D721Med (cell line): ENCODE results near the gene GSS.
A peak's percentile ranks its signal among the peaks of the same experiment; 100 is the strongest.

Experiments used
- DNase-seq: peaks from one replicate; pipeline ENCODE4 v3.0.0; 2011; ENCODE audit warnings: low spot score; ENCODE audit not compliant: insufficient read length
- FAIRE-seq: peaks from 2 replicates; lab custom pipeline; 2011; peaks lifted over from hg19 to GRCh38; lab: Jason Lieb, UNC
- TF ChIP-seq, protein P1 (sequence below): IDR thresholded peaks from 2 replicates; pipeline ENCODE4 v1.5.1; 2012; ENCODE audit warnings: mild to moderate bottlenecking, control low read depth; ENCODE audit not compliant: insufficient read depth; ENCODE audit errors: missing control alignments

The GSS gene

DNA sequence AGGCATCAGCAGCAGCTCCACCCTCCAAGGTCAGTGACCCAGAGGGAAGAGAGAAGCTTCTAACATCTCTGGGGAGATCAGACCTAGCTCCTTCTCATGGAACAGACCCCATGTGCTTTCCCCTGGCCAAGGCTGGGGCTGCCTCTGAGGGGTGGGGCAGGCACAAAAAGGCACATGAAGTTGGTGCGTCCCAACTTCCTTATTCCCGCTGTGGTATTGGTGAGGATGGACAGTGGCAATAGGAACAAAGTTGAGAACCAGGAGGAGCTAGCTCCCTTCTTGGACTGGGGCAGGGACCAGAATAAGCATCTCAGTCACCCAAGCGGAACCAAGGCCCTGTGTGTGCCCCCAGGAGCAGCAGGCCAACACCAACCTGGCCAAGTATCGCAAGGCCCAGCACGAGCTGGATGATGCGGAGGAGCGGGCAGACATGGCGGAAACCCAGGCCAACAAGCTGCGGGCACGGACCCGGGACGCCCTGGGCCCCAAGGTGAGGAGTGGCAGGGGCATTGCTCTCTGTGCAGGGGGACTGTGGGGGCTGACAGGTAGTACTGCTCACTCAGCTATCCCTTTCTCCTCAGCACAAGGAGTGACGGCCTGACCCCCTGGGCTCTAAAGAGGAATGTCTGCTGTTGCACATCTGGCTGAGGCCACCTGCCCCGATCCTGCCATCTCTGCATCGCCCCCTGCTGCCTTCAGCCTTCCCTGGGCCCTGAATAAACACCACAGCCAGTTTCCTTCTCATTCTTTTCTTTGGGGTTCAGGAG lies 46.2 kb upstream of the GSS start:
- DNase-seq (no peak), FAIRE-seq (no peak)
- TF ChIP-seq, protein P1, sequence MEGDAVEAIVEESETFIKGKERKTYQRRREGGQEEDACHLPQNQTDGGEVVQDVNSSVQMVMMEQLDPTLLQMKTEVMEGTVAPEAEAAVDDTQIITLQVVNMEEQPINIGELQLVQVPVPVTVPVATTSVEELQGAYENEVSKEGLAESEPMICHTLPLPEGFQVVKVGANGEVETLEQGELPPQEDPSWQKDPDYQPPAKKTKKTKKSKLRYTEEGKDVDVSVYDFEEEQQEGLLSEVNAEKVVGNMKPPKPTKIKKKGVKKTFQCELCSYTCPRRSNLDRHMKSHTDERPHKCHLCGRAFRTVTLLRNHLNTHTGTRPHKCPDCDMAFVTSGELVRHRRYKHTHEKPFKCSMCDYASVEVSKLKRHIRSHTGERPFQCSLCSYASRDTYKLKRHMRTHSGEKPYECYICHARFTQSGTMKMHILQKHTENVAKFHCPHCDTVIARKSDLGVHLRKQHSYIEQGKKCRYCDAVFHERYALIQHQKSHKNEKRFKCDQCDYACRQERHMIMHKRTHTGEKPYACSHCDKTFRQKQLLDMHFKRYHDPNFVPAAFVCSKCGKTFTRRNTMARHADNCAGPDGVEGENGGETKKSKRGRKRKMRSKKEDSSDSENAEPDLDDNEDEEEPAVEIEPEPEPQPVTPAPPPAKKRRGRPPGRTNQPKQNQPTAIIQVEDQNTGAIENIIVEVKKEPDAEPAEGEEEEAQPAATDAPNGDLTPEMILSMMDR = peak; percentile 12

DNA sequence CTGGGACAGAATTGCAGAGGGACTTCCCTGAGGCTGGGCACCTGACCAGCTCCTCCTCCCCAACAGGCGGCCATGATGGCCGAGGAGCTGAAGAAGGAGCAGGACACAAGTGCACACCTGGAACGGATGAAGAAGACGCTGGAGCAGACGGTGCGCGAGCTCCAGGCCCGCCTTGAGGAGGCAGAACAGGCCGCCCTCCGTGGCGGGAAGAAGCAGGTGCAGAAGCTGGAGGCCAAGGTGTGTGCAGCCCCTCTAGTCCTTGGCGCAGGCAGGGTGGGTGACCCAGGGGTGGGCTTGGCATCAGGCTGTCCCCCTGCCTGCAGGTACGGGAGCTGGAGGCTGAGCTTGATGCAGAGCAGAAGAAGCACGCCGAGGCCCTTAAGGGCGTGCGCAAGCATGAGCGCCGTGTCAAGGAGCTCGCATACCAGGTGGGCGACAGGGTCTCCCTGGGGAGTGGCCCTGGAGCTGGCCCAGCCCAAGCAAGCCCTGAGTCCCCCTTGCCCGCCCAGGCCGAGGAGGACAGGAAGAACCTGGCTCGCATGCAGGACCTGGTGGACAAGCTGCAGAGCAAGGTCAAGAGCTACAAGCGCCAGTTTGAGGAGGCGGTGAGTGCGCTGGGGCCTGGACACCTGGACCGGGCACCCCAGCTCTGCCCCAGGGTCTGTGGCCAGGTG lies 45.5 kb upstream of the GSS start:
- DNase-seq (no peak), FAIRE-seq (no peak)
- TF ChIP-seq, protein P1 = no peak

DNA sequence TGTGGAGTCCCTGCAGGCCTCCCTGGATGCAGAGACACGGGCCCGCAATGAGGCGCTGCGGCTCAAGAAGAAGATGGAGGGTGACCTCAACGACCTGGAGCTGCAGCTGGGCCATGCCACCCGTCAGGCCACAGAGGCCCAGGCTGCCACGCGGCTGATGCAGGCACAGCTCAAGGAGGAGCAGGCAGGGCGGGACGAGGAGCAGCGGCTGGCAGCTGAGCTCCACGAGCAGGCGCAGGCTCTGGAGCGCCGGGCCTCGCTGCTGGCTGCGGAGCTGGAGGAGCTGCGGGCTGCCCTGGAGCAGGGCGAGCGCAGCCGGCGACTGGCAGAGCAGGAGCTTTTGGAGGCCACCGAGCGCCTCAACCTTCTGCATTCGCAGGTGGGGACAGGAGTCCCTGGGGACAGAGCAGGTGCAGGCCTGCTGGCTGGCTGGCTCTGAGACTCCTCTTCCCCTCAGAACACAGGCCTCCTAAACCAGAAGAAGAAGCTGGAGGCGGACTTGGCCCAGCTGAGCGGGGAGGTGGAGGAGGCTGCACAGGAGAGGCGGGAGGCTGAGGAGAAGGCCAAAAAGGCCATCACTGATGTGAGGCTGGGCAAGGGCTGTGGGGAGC lies 44.8 kb upstream of the GSS start:
- DNase-seq = no peak
- TF ChIP-seq, protein P1 = no peak
- FAIRE-seq = no peak

DNA sequence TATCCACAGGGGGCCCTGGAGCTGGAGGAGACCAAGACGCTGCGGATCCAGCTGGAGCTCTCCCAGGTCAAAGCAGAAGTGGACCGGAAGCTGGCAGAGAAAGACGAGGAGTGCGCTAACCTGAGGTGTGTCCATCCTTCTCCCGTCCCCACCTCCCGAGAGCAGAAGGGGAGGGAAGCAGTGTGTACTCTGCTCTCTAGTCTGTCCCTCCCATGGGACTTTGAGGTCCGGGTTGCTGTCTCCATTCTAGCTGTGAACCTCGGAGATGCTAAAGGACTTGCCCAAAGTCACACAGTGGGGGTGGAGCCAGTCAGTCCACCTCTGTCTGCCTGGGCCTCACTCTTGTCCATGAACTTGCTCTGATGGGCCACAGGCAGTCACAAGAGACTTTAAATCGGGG lies 44.2 kb upstream of the GSS start:
- TF ChIP-seq, protein P1 = no peak
- DNase-seq (no peak), FAIRE-seq (no peak)

DNA sequence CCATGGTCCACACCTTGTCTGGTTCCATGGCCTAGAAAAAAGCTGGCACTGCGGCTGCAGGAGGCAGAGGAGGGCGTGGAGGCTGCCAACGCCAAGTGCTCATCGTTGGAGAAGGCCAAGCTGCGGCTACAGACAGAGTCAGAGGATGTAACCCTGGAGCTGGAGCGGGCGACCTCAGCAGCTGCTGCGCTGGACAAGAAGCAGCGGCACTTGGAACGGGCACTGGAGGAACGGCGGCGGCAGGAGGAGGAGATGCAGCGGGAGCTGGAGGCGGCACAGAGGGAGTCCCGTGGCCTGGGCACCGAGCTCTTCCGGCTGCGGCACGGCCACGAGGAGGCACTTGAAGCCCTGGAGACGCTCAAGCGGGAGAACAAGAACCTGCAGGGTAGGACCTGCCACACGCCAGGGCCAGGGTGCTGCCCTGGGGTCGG lies 43.4 kb upstream of the GSS start:
- DNase-seq (no peak), FAIRE-seq (no peak)
- TF ChIP-seq, protein P1 = no peak

DNA sequence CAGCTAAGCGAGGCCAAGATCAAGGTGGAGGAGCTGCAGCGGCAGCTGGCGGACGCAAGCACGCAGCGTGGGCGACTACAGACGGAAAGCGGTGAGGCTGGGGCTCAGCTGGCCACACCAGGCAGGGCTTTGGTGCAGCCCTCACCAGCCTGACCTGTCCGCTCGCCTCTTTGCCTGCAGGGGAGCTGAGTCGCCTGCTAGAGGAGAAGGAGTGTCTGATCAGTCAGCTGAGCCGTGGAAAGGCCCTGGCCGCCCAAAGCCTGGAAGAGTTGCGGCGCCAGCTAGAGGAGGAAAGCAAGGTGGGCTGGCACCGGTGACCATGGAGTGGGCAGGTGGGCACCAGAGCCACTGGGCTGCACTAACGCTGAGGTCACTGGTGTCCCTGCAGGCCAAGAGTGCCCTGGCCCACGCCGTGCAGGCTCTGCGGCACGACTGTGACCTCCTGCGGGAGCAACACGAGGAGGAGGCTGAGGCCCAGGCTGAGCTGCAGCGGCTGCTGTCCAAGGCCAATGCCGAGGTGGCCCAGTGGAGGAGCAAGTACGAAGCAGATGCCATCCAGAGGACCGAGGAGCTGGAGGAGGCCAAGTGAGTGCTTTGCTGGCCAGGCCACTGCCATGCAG lies 42.8 kb upstream of the GSS start:
- TF ChIP-seq, protein P1 = no peak
- DNase-seq (no peak), FAIRE-seq (no peak)
